HG03571 (cell line): Measurements from ENCODE around the gene THAP3.

Experiments used
- ATAC-seq: cut with Tn5 transposase; IDR thresholded peaks from one replicate; pipeline ENCODE4 v1.9.1; 2021; ENCODE audit not compliant: unreplicated experiment

The THAP3 gene

DNA sequence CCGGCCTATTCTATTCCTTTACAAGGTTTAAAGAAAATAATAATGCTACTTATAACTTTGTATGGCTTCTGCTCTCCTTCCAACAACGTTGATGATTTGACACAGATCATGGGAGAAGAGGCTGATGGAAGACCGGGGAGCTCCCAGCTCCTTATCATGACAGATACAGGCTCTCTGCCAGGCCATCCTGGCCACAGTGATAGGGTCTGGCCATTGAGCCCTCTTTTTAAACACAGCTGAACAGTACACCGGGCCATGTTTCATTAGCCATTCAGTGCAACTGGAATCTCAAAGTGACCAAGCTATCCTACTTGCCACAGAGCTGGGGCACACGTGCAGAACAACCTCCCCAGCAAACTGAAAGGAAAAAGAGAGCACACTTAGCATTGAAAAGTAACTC is 42.0 kb downstream of the THAP3 start:
- no peak for ATAC-seq

DNA sequence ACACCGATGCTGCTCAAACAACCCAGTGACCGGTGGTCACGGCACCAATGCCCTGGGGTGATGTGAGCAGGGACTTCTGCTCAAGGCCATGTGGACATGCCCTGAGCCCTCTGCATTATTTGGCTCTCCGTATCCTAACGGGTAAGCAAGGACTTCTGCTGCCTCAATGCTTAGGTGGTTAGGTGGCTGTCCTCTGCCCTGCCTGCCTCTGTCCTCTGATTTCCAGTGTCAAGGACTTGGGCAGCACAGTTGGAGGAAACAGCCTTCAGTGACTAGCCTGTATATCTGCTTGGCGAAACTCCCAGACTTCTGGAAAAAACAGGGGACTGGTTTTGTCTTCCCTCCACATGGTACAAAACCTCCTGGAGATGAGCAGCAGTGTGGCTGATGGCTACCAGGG is 42.5 kb downstream of the THAP3 start:
- ATAC-seq: no peak

DNA sequence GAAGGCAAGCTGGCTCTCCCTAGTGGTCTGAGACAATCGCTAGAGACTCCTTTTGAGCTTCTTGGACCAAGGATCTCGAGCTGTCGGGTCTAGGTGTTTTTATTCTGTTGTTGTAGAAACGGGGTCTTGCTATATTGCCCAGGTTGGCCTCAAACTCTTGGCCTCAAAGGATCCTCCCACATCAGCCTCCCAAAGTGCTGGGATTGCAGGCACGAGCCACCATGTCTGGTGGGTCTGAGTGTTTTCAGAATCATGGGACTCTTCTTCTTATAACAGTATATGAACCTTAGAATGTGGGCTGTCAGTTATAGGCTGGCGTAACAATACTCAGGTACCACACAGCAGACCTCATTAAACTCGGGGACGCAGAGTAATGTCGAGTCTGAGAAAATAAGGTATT is 43.8 kb downstream of the THAP3 start:
- no peak for ATAC-seq

DNA sequence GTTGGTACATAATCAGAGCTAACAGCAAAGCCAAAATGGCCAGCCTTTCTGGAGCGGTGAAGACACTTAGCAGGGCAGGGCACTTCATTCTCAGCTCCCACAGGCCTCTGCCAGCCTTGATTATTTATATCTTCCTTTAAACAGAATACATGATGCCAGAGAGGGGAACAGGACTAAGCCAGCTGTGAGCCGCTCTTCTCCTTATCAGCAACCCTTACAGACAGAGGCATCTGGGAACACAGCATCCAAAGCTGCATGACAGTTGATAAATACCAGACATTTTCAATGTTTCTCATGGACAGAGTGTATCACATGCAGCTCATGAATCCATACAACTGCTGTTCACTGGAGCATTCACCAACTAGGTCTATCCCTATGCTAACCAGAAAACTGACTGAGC is 47.9 kb downstream of the THAP3 start:
- ATAC-seq: no peak

DNA sequence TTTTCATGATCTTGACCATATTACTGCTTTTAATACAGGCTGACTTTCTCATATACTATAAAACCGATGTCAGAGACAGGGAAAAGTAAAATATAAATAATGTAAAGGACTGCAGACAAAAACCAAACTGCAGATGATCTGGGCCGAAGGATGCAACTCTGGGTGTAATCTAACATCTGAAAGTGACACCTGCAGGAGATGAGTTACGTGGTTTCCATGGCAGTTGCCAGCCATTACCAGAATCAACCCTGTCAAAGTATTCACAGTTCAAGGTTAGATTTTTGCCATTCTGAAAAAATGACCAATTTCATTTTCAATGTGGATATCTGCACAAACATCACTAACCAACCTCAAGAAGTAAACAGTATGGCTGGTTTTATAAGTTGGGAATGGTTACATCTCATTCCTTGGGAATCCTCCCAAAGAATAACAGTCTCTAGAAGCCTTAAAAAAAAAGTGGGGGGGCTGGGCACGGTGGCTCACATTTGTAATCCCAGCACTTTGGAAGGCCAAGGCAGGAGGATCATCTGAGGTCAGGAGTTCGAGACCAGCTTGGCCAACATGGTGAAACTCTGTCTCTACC is 49.2 kb downstream of the THAP3 start:
- ATAC-seq: no peak

DNA sequence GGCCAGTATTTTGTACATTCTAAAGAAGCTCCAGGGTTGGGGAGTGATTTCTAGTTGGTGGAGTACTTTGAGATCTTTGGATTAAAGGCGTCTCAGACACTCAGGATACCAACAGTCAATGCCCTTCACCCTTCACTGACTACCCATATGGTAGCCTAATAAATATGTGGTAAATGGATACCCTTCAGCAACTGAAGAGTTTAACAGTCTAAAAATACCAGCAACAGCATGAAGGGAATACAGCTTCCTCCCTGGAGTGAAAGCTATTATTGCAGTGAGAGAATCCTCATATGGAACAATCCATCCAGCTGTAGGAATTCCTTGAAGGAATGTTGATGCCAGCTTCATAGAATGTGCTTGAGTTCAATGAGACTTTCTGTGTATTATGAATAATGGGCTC is 50.1 kb downstream of the THAP3 start:
- no peak for ATAC-seq

DNA sequence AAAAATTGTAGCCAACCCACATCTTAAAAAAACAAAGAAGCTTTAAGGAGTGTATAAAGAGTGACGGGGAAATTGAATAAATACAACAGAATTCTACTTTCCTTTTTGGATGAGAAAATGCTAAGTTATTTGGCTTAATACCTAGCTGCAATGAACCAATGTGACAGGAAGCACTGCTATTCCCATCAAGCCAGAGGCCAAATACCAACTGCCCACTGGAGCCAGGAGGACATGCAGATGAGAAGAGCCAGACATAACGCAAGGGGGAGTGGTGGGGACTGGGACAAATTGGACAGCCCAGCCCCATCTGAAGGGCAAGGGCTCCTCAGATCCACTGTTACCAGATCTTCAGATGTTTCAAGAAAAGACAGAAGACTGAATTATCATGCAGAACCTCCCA is 51.3 kb downstream of the THAP3 start:
- ATAC-seq: no peak
